Bronchial epithelial cell (primary cell): ENCODE data around the gene CRABP2. TPM values are rescaled to one million over a fixed set of nuclear protein-coding genes. Genes with fewer than 3 reads are reported as not detected.

Experiments
- DNase-seq: peaks from one replicate; pipeline ENCODE4 v3.0.0-alpha.2; 2010; ENCODE audit warnings: low read depth
- FAIRE-seq: peaks from 2 replicates; lab custom pipeline; 2011; peaks lifted over from hg19 to GRCh38; lab: Jason Lieb, UNC
- H3K27me3 ChIP-seq: 2 replicates; pipeline ENCODE4 v1.5.1; 2011; ENCODE audit warnings: low read length; ENCODE audit not compliant: control insufficient read depth, insufficient read depth
- H3K36me3 ChIP-seq: 2 replicates; pipeline ENCODE4 v1.5.1; 2011; ENCODE audit warnings: low read length; ENCODE audit not compliant: control insufficient read depth, insufficient read depth
- H3K4me3 ChIP-seq: 2 replicates; pipeline ENCODE4 v1.5.1; 2011; ENCODE audit warnings: mild to moderate bottlenecking, low read depth, low read length, control low read depth
- CTCF ChIP-seq: IDR thresholded peaks from 2 replicates; pipeline ENCODE4 v1.5.1; 2011; ENCODE audit warnings: mild to moderate bottlenecking, moderate library complexity, low read length, control low read depth, inconsistent platforms; ENCODE audit not compliant: insufficient read depth, severe bottlenecking
- total RNA-seq: library from RNA; depleted of rRNA; stranded (reverse); fragments of >200 nt; gene quantifications from 2 replicates; pipeline ENCODE4 v1.2.1, GENCODE V29; 2014

Gene CRABP2
- total RNA-seq, 1 donor from 2014 or later = 5.3 TPM

DNA sequence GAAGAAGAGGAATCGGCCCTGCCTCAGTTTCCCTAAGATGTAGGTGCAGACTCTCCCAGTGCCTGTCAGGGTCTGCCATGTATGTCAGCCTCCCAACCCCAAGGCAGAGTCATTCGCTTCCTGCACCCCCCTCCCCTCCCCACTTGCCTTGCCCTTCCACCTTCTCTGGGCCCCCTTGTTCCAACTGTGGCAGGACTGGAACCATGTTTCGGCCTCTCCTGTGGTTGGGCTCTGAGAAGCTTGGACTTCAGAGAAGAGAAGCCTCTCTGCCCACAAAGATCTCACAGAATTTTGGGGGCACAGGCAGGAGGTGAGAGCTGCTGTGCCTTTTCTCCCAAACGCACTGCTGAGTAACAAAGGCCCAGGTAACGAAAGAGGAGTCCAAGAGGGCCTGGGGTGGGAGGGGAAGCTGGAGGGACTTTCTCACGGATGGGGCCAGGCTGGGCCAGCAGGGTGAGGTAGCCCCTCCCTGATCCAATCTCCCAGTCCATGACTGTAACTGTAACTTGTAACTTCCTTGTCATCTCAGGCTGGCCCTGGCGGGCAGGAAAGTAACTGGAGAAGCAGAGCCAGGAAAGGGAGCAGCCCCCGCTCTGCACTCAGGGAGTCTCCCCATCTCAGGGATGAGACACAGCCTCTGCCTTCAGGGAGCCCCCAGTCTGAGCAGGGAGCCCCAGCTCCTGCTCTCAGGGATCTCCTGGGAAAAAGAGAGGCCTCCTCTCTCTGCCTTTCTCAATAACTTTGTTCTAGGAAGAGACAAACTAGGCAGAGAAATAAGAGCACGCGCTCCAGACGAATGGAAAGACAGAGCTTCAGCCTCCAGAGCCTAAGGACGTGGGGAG is 11.3 kb downstream of the CRABP2 start:
- Histone ChIP-seq H3K4me3 (no peak overlapping the region), H3K27me3 (no peaks in the 10 kb centered on the region), H3K36me3 (peaks cover 2% of the 10 kb centered on the region)
- no peak for TF ChIP-seq CTCF
- FAIRE-seq (no peak), DNase-seq (peak; percentile 69)

DNA sequence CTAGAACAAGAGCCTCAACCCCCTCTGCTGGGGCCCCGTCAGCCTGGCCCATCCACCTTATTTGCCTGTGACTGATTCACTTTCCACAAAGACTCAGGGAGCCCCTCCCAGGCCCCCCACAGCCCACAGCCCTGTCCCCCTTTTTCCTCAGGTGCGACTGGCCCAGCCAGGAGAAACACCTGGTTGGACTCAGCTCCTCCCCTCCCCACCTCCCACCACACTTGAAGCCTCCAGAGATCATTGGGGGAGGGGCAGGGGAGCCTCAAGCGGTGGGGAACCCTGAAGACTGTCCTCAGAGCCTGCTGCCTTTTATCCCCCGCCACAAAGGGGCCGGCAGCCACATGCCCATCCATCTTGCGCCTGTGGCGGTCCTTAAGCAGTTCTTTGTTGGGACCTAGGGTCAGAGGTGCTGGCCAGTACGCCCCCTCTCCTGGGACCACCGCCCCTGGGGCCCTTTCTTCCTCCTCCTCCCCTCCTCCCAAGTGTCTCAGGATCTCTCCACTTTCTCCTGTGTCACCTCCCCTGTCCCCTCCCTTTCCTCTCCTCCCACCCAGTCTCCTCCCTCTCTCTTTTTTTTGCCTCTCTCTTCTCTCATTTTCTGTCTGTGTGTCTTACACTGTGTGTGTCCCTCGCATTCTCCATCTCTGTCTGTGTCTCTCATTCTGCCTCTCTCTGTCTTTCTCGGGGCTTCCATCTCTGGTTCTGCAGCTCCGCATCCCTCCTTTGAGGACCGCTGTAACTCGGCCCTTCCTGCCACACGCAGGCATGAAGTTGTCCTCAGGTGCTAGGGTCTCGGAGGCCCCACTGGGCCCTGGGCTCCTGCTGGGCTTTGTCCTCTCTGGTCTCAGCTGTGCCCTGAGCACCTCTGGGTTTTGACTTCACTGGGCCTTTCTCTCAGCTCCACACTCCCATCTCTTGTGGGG is 12.2 kb downstream of the CRABP2 start:
- Histone ChIP-seq H3K4me3 (no peak overlapping the region), H3K27me3 (no peaks in the 10 kb centered on the region), H3K36me3 (no peaks in the 10 kb centered on the region)
- no peak for TF ChIP-seq CTCF
- FAIRE-seq = no peak
- peak; percentile 47 for DNase-seq

DNA sequence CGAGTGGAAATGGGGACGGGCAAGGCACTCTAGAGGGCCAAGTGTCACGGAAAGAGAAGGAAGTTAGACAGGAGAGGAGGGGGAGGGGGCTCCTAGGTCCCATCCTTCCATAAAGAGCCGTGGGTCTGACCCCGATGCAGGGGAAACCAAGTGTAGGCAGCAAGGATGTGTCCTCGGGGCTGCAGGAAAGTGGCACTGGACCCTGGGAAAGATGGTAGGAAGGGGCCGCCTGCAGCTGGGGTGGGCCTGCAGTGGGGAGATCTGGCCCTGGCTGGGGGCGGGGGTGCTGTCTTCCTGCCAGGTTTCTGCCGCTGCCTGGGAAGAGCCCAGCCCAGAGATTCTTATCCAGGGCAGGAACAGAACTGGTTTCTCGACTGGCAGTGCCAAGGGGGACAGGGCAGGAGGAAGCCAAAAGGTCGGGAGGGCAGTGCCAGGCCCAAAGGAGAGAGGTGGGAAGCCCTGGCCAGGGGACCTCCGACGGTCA is 12.9 kb downstream of the CRABP2 start:
- Histone ChIP-seq H3K27me3 (no peaks in the 10 kb centered on the region), H3K4me3 (no peak overlapping the region), H3K36me3 (no peaks in the 10 kb centered on the region)
- no peak for FAIRE-seq
- no peak for TF ChIP-seq CTCF
- DNase-seq = no peak

DNA sequence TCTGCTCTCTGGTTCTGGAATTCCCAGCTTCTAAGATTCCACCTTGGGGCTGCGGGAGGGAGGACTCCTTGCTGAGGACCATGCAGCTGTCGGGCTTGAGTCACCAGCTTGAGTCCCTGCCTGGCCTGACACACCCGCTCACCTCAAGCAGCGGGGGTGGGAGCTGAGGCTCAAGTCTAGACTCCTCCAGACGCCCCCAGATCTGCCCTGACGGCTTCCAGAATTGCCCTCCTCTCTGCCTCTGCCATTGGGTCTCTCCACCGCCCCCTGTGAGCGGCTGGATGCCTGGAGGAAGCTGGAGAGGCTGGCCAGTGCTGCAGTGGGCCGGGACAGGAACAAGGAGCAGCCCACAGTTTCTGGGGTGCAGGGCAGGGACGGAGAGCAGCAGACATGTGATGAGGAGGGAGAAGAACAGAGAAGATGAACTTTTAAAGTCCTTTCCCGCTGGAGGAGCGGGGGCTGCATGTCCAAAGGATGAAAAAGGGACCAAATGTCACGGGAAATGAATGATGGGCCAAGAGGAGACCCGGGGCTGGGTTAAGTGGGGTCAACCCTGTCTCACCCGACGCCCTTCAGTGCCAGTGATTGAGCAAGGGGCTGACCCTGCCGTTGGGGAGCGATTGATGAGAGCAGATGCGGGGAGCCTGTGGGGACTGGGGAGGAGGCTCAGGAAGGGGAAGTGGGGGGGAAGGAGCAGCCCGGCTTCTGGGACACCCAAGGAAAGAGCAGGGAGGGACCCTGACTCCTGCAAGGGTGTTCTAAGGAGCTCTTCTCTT is 13.5 kb downstream of the CRABP2 start:
- Histone ChIP-seq H3K4me3 (no peak overlapping the region), H3K36me3 (no peaks in the 10 kb centered on the region), H3K27me3 (no peaks in the 10 kb centered on the region)
- FAIRE-seq = no peak
- no peak for TF ChIP-seq CTCF
- peak; percentile 95 for DNase-seq

GRCh38 chr1:156691191-156691590 is 14.2 kb downstream of the CRABP2 start:
- FAIRE-seq = no peak
- no peaks in the 10 kb centered on the region for H3K36me3 ChIP-seq
- TF ChIP-seq CTCF = no peak
- H3K4me3 ChIP-seq = no peak overlapping the region
- H3K27me3 ChIP-seq = no peaks in the 10 kb centered on the region
- no peak for DNase-seq
